Left renal cortex interstitium (tissue), 4 donors: ENCODE results near the gene ABCA13. TPM values are rescaled to one million over a fixed set of nuclear protein-coding genes. Genes with fewer than 3 reads are reported as not detected.

Experiments
- polyA plus RNA-seq, 4 donors: library from polyadenylated mRNA; unstranded; fragments of 120-200 nt; gene quantifications; one replicate each; pipeline ENCODE4 v1.2.1, GENCODE V29; 2013; ENCODE audit not compliant: insufficient read length in 4 of 4

Gene ABCA13
- polyA plus RNA-seq, 4 donors: 0.57 to 1.0 (median 0.89) TPM

Other genes starting within 250 kb of the ABCA13 start
- under 1 TPM; 0.14 to 0.27 (median 0.21) TPM for gene PKD1L1, start 223.0 kb upstream of the ABCA13 start, polyA plus RNA-seq
- gene HUS1, start 191.8 kb upstream of the ABCA13 start, polyA plus RNA-seq: 10 to 100 TPM; 15.3 to 28.2 (median 20.8) TPM
- gene SUN3, start 142.4 kb upstream of the ABCA13 start, polyA plus RNA-seq: under 1 TPM in 3 of 4 donors, not detected in 1; 0.19 to 0.38 (median 0.27) TPM
- 1 to 10 TPM in 1 of 4 donors, under 1 TPM in 3; 0.68 to 1.4 (median 0.75) TPM for gene C7orf57, start 135.9 kb upstream of the ABCA13 start, polyA plus RNA-seq
- 10 to 100 TPM; 11.7 to 15.4 (median 13.1) TPM for gene UPP1, start 82.2 kb upstream of the ABCA13 start, polyA plus RNA-seq